Pons (tissue), 1 donor: ENCODE results near the gene TPPP.

Experiments
- DNase-seq: peaks from one replicate; pipeline ENCODE4 v3.0.0-alpha.2; 2016; ENCODE audit warnings: low spot score

TPPP gene

DNA sequence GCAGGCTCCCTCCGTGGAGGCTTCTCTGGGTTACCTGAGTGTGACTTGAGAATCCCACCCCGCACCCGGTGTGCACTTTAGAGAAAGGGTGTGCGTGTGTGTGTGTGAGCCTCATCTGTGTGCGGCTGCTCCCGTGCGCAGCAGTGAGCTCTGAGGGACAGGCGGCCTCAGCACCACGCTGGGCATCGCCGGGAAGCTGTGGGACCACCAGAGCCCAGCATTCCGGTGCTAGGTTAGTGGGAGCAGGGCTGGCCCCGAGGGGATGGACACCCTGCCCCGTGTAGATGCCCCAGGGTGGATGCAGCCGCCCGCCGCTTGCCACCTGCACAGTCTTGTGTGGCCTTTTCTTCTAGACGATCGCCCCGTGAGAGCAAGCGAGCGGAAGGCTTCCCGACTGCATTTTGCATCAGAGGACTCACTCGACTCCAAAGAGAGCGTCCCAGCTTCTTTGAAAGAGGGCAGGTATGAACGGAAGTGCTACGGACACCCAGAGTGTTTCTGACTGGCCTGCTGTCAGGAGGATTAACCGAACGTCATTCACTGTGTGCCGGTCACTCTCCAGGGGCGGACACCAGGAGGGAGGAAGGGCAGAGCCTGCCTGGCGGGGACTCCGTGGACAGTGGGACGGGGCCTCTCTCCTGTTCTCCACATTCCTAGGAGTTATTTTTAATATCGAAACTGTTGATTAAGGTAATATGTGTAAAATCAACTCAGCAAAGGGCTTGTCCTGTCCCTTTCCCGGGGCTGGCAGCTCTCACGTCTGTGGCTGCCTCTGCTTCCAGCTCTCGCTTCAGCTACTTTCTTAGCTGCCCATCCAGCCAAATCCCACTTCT, 68.8 kb downstream of the TPPP start:
- no peak for DNase-seq

- no peak for DNase-seq
These were observed 69.6 kb downstream of the TPPP start for GRCh38 chr5:623531-623930.

DNA sequence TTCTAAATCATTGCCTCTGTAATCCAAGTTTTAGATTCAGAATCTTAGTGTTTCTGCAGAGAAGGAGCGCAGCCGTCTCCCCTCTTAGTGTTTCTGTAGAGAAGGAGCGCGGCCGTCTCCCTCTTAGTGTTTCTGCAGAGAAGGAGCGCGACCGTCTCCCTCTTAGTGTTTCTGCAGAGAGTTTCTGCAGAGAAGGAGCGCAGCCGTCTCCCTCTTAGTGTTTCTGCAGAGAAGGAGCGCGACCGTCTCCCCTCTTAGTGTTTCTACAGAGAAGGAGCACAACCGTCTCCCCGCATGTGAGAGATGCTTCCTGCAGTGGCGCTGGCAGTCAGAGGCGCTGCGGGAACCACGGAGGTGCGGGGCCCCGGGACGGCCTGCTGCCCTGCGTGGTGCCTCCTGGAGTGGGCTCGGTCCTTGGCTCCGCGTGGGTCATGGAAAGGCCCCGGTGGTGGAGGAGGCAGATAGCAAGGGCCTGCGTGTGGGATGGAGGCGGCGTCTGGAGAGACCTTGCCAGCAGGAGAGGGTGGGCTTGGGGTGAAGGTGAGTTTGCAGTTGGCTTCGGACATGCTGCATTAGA, 70.1 kb downstream of the TPPP start:
- DNase-seq, result no peak

DNA sequence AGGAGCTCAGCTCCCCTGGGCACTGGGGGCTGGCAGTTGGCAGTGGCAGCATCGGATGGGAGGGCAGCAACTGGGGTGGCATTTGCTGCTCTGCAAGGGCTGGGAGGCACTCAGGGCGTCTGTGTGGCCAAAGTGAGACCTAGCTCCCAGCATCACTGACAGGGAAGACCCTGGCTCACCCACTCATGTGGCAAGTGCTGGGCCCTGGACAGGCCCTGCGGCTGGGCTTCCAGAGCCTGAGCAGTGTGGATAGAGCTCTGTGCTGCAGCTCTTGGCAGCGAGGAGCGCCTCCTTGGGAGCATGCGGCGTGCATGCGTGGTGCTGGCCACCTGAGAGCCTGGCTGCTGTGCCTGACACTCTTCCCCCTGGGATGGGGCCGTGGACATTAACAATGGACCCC, 70.8 kb downstream of the TPPP start:
- DNase-seq, result no peak

- no peak for DNase-seq
These were observed 71.8 kb downstream of the TPPP start for GRCh38 chr5:621341-621761.

GRCh38 chr5:620586-621180, 72.5 kb downstream of the TPPP start:
- no peak for DNase-seq

- DNase-seq, result no peak
These were observed 73.0 kb downstream of the TPPP start for GRCh38 chr5:620152-620551.

GRCh38 chr5:619444-619843, 73.7 kb downstream of the TPPP start:
- no peak for DNase-seq

DNA sequence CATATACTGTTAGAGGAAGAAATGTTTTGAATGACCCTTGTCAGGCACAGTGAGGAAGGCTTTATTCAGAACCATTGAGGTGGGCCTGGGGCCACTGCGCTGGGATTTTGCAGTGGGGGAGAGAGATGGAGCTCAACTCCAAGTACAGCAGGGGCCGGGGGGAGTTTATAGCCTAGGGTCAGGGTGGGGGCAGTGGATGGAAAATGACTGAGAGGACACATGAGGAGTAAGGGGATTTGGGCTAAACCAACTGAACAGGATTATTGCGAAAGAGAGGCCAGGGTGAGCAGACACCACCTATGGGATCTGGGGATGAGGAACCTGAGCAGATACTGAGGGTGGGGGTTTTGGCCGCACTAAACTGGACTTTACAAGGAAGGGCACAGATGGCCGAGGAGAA, 74.7 kb downstream of the TPPP start:
- DNase-seq, result no peak

DNA sequence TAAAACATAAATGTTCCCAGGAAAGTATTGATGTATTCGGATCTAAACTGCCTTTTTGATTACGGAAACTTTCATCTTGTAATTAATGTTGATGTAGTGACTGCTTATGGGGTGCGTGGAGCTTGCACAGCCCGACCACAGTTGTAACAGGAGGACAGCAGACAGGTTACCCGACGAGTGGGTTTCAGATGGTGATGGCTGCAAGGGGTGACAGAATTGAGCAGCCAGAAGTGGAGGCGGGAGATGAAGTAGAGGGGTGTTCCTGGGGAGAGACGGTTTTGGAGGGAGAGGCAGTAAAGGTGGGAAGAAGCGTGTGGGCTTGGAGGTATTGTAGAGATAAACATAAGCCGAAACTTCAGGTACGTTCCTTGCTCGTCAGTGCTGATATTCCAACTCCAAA, 75.3 kb downstream of the TPPP start:
- DNase-seq, result no peak

GRCh38 chr5:616484-617039, 76.6 kb downstream of the TPPP start:
- DNase-seq, result no peak

GRCh38 chr5:612498-613424, 80.4 kb downstream of the TPPP start:
- DNase-seq, result no peak

GRCh38 chr5:611731-612486, 81.2 kb downstream of the TPPP start, which contains the start of gene CEP72:
CEP72 (plus strand) TSS chr5:612340; CDS start chr5:612362, 22 bp downstream.
- peak; percentile 77 for DNase-seq

GRCh38 chr5:610744-611730, 82.1 kb downstream of the TPPP start:
- DNase-seq, result no peak

- no peak for DNase-seq
These were observed 83.0 kb downstream of the TPPP start for GRCh38 chr5:610011-610743.
